ENCODE results near the gene MAML2. TPM values are rescaled to one million over a fixed set of nuclear protein-coding genes. Genes with fewer than 3 reads are reported as not detected.

The MAML2 gene
- total and polyA plus RNA-seq, 2 donors, result 7.9 to 9.8 TPM

GRCh38 chr11:96073536-96073935 lies 269.5 kb downstream of the MAML2 start:
- no peak overlapping the region for H3K4me3 ChIP-seq (ENCODE audit: low read length in 2 of 2)
- H3K9me3 ChIP-seq (ENCODE audit: control insufficient read depth in 2 of 2, insufficient read depth in 1 of 2, low read length in 1 of 2), result peaks cover 0 to 5% of the 10 kb centered on the region in 2 donors
- 98% methylated on average over 6 of the region's 6 CpGs for WGBS
- H3K4me1 ChIP-seq (ENCODE audit: control insufficient read depth in 2 of 2, insufficient read depth in 2 of 2, low read length in 2 of 2), result no peaks in the 10 kb centered on the region
- DNase-seq (ENCODE audit: low read depth in 6 of 9, low spot score in 9 of 9), result no peak
- H3K27ac ChIP-seq (ENCODE audit: low read depth in 1 of 2, low read length in 1 of 2), result no peak overlapping the region
- H3K27me3 ChIP-seq (ENCODE audit: control insufficient read depth in 2 of 2, insufficient read depth in 1 of 2, low read length in 1 of 2), result no peaks in the 10 kb centered on the region
- no peaks in the 10 kb centered on the region for H3K36me3 ChIP-seq (ENCODE audit: control insufficient read depth in 2 of 2, insufficient read depth in 2 of 2, low read length in 1 of 2)

GRCh38 chr11:96072592-96072991 lies 270.4 kb downstream of the MAML2 start:
- H3K36me3 ChIP-seq (ENCODE audit: control insufficient read depth in 2 of 2, insufficient read depth in 2 of 2, low read length in 1 of 2), result no peaks in the 10 kb centered on the region
- 99% methylated on average over 7 of the region's 7 CpGs for WGBS

DNA sequence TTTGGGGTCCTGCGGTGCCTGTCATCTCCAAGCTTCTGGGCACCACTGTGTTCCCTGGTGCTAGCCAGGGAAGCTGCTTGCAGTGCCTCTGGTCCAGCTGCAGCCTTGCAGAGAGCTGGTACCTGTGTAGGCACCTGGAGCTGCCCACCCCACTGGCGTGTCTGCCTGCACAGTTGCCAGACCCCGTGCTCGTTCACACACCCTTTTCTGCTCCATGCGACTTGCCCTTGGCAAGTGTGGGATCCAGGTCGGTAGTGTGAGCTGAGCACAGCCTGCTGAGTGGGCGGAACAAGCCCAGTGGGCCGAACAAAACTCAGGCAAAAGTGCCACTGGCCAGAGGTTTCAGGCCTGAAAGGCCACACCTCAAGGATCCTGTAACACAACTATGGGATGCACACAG lies 272.5 kb downstream of the MAML2 start:
- Histone ChIP-seq H3K27ac (ENCODE audit: low read depth in 1 of 2, low read length in 1 of 2) (no peak overlapping the region), H3K9me3 (ENCODE audit: control insufficient read depth in 2 of 2, insufficient read depth in 1 of 2, low read length in 1 of 2) (peaks cover 0 to 5% of the 10 kb centered on the region in 2 donors), H3K4me3 (ENCODE audit: low read length in 2 of 2) (no peak overlapping the region), H3K27me3 (ENCODE audit: control insufficient read depth in 2 of 2, insufficient read depth in 1 of 2, low read length in 1 of 2) (no peaks in the 10 kb centered on the region), H3K36me3 (ENCODE audit: control insufficient read depth in 2 of 2, insufficient read depth in 2 of 2, low read length in 1 of 2) (no peaks in the 10 kb centered on the region), H3K4me1 (ENCODE audit: control insufficient read depth in 2 of 2, insufficient read depth in 2 of 2, low read length in 2 of 2) (no peaks in the 10 kb centered on the region)
- no peak for DNase-seq (ENCODE audit: low read depth in 6 of 9, low spot score in 9 of 9)
- 96% methylated on average over 8 of the region's 8 CpGs for WGBS

More at GRCh38 chr11:96072592-96072991, 270.4 kb downstream of the MAML2 start:
- Histone ChIP-seq H3K27me3 (ENCODE audit: control insufficient read depth in 2 of 2, insufficient read depth in 1 of 2, low read length in 1 of 2) (no peaks in the 10 kb centered on the region), H3K4me3 (ENCODE audit: low read length in 2 of 2) (no peak overlapping the region), H3K9me3 (ENCODE audit: control insufficient read depth in 2 of 2, insufficient read depth in 1 of 2, low read length in 1 of 2) (peaks cover 0 to 5% of the 10 kb centered on the region in 2 donors), H3K27ac (ENCODE audit: low read depth in 1 of 2, low read length in 1 of 2) (no peak overlapping the region), H3K4me1 (ENCODE audit: control insufficient read depth in 2 of 2, insufficient read depth in 2 of 2, low read length in 2 of 2) (no peaks in the 10 kb centered on the region)
- no peak for DNase-seq (ENCODE audit: low read depth in 6 of 9, low spot score in 9 of 9)

- Histone ChIP-seq H3K27ac (ENCODE audit: low read depth in 1 of 2, low read length in 1 of 2) (no peak overlapping the region), H3K4me1 (ENCODE audit: control insufficient read depth in 2 of 2, insufficient read depth in 2 of 2, low read length in 2 of 2) (peaks cover 2 to 4% of the 10 kb centered on the region in 2 donors), H3K9me3 (ENCODE audit: control insufficient read depth in 2 of 2, insufficient read depth in 1 of 2, low read length in 1 of 2) (peaks cover 0 to 5% of the 10 kb centered on the region in 2 donors), H3K4me3 (ENCODE audit: low read length in 2 of 2) (no peak overlapping the region), H3K36me3 (ENCODE audit: control insufficient read depth in 2 of 2, insufficient read depth in 2 of 2, low read length in 1 of 2) (no peaks in the 10 kb centered on the region), H3K27me3 (ENCODE audit: control insufficient read depth in 2 of 2, insufficient read depth in 1 of 2, low read length in 1 of 2) (no peaks in the 10 kb centered on the region)
- DNase-seq (ENCODE audit: low read depth in 6 of 9, low spot score in 9 of 9), result no peak
- 95% methylated on average over 3 of the region's 3 CpGs for WGBS
These were observed 275.8 kb downstream of the MAML2 start for GRCh38 chr11:96067160-96067559.

GRCh38 chr11:96065379-96065778 lies 277.6 kb downstream of the MAML2 start:
- Histone ChIP-seq H3K4me3 (ENCODE audit: low read length in 2 of 2) (no peak overlapping the region), H3K27me3 (ENCODE audit: control insufficient read depth in 2 of 2, insufficient read depth in 1 of 2, low read length in 1 of 2) (no peaks in the 10 kb centered on the region), H3K27ac (ENCODE audit: low read depth in 1 of 2, low read length in 1 of 2) (no peak overlapping the region), H3K36me3 (ENCODE audit: control insufficient read depth in 2 of 2, insufficient read depth in 2 of 2, low read length in 1 of 2) (no peaks in the 10 kb centered on the region), H3K4me1 (ENCODE audit: control insufficient read depth in 2 of 2, insufficient read depth in 2 of 2, low read length in 2 of 2) (peaks cover 2 to 4% of the 10 kb centered on the region in 2 donors), H3K9me3 (ENCODE audit: control insufficient read depth in 2 of 2, insufficient read depth in 1 of 2, low read length in 1 of 2) (peaks cover 0 to under 1% of the 10 kb centered on the region in 2 donors)
- DNase-seq (ENCODE audit: low read depth in 6 of 9, low spot score in 9 of 9), result no peak
- 85% methylated on average over 3 of the region's 3 CpGs for WGBS

GRCh38 chr11:96063886-96064285 lies 279.1 kb downstream of the MAML2 start:
- Histone ChIP-seq H3K4me3 (ENCODE audit: low read length in 2 of 2) (no peak overlapping the region), H3K27me3 (ENCODE audit: control insufficient read depth in 2 of 2, insufficient read depth in 1 of 2, low read length in 1 of 2) (no peaks in the 10 kb centered on the region), H3K27ac (ENCODE audit: low read depth in 1 of 2, low read length in 1 of 2) (no peak overlapping the region), H3K9me3 (ENCODE audit: control insufficient read depth in 2 of 2, insufficient read depth in 1 of 2, low read length in 1 of 2) (no peaks in the 10 kb centered on the region), H3K36me3 (ENCODE audit: control insufficient read depth in 2 of 2, insufficient read depth in 2 of 2, low read length in 1 of 2) (no peaks in the 10 kb centered on the region), H3K4me1 (ENCODE audit: control insufficient read depth in 2 of 2, insufficient read depth in 2 of 2, low read length in 2 of 2) (peaks cover 2 to 4% of the 10 kb centered on the region in 2 donors)
- WGBS, result 98% methylated on average over 2 of the region's 2 CpGs
- no peak for DNase-seq (ENCODE audit: low read depth in 6 of 9, low spot score in 9 of 9)

- WGBS, result 97% methylated on average over 2 of the region's 2 CpGs
- Histone ChIP-seq H3K36me3 (ENCODE audit: control insufficient read depth in 2 of 2, insufficient read depth in 2 of 2, low read length in 1 of 2) (no peaks in the 10 kb centered on the region), H3K9me3 (ENCODE audit: control insufficient read depth in 2 of 2, insufficient read depth in 1 of 2, low read length in 1 of 2) (no peaks in the 10 kb centered on the region), H3K27me3 (ENCODE audit: control insufficient read depth in 2 of 2, insufficient read depth in 1 of 2, low read length in 1 of 2) (no peaks in the 10 kb centered on the region), H3K4me1 (ENCODE audit: control insufficient read depth in 2 of 2, insufficient read depth in 2 of 2, low read length in 2 of 2) (peaks cover 2 to 4% of the 10 kb centered on the region in 2 donors), H3K4me3 (ENCODE audit: low read length in 2 of 2) (no peak overlapping the region), H3K27ac (ENCODE audit: low read depth in 1 of 2, low read length in 1 of 2) (no peak overlapping the region)
- no peak for DNase-seq (ENCODE audit: low read depth in 6 of 9, low spot score in 9 of 9)
These were observed 279.9 kb downstream of the MAML2 start for GRCh38 chr11:96063053-96063452.

DNA sequence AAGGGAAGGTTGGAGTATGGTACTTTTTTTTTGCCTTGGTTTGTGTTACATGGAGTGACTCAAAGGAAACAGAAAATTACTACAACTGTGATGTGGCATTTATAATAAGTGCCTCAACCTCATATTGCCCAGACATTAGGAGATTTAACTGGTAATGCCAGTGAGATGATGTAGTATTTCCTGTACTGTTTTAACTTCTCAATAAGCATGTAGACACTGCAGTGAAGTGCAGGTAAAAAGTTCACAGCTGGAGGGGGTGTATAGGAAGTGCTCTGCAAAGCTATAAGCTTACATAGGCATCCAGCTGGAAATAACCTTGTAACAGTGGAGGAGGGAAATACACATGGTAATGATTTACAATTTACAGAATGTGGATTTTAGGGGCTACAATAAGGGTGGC lies 280.9 kb downstream of the MAML2 start:
- peak overlapping the region in 1 of 2 donors; percentile 18 for H3K27ac ChIP-seq (ENCODE audit: low read depth in 1 of 2, low read length in 1 of 2)
- no peaks in the 10 kb centered on the region for H3K36me3 ChIP-seq (ENCODE audit: control insufficient read depth in 2 of 2, insufficient read depth in 2 of 2, low read length in 1 of 2)
- H3K4me1 ChIP-seq (ENCODE audit: control insufficient read depth in 2 of 2, insufficient read depth in 2 of 2, low read length in 2 of 2), result peaks cover 2 to 4% of the 10 kb centered on the region in 2 donors
- H3K9me3 ChIP-seq (ENCODE audit: control insufficient read depth in 2 of 2, insufficient read depth in 1 of 2, low read length in 1 of 2), result no peaks in the 10 kb centered on the region
- H3K27me3 ChIP-seq (ENCODE audit: control insufficient read depth in 2 of 2, insufficient read depth in 1 of 2, low read length in 1 of 2), result no peaks in the 10 kb centered on the region
- peak in 7 of 9 donors; percentile 9 to 61 (median 19) for DNase-seq (ENCODE audit: low read depth in 6 of 9, low spot score in 9 of 9)
- no peak overlapping the region for H3K4me3 ChIP-seq (ENCODE audit: low read length in 2 of 2)

DNA sequence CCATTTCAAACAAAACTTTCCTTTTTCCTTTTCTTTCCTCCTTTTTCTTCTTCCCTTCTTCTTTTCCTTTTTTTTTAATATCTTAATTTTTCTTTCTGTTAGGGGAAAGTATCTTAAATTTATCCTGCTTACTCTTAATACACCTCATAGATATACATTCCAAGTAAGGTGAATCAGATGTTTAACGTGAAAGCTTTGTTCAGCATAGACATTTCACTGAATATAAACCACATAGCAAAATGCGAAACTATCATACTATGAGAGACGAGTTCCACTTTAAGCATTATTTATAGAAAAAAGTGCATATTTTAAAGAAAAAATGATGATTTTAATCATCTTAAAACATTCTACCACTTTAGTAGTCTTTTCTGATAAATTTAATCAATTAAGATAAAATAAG lies 281.3 kb downstream of the MAML2 start:
- H3K27ac ChIP-seq (ENCODE audit: low read depth in 1 of 2, low read length in 1 of 2), result no peak overlapping the region
- WGBS, result 97% methylated on average over 3 of the region's 3 CpGs
- no peaks in the 10 kb centered on the region for H3K36me3 ChIP-seq (ENCODE audit: control insufficient read depth in 2 of 2, insufficient read depth in 2 of 2, low read length in 1 of 2)

DNA sequence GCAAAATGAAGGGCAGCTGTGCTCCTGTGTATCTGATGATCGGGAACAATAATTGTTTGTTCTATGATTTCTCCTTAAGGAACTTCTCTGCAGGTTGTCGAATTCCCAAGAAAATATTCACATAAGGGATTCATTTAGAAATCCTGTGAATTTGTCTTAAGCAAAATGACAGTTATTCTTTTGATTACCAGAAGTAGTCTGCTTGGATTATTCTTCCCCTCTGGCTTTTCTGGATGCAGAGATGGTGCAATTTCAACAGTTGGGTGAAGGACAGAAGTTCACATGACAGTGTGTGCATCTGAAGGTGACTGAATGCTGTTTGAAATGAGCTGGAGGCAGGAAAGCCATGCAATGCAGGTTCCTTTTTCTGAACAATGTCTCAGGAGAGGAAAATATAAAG lies 281.9 kb downstream of the MAML2 start:
- Histone ChIP-seq H3K27ac (ENCODE audit: low read depth in 1 of 2, low read length in 1 of 2) (no peak overlapping the region), H3K4me1 (ENCODE audit: control insufficient read depth in 2 of 2, insufficient read depth in 2 of 2, low read length in 2 of 2) (peaks cover 2 to 4% of the 10 kb centered on the region in 2 donors), H3K4me3 (ENCODE audit: low read length in 2 of 2) (no peak overlapping the region), H3K27me3 (ENCODE audit: control insufficient read depth in 2 of 2, insufficient read depth in 1 of 2, low read length in 1 of 2) (no peaks in the 10 kb centered on the region), H3K36me3 (ENCODE audit: control insufficient read depth in 2 of 2, insufficient read depth in 2 of 2, low read length in 1 of 2) (no peaks in the 10 kb centered on the region), H3K9me3 (ENCODE audit: control insufficient read depth in 2 of 2, insufficient read depth in 1 of 2, low read length in 1 of 2) (no peaks in the 10 kb centered on the region)
- DNase-seq (ENCODE audit: low read depth in 6 of 9, low spot score in 9 of 9), result no peak
- WGBS, result 98% methylated on average over 2 of the region's 2 CpGs

More for the DNA sequence above, 281.3 kb downstream of the MAML2 start:
- no peaks in the 10 kb centered on the region for H3K9me3 ChIP-seq (ENCODE audit: control insufficient read depth in 2 of 2, insufficient read depth in 1 of 2, low read length in 1 of 2)
- H3K27me3 ChIP-seq (ENCODE audit: control insufficient read depth in 2 of 2, insufficient read depth in 1 of 2, low read length in 1 of 2), result no peaks in the 10 kb centered on the region
- H3K4me3 ChIP-seq (ENCODE audit: low read length in 2 of 2), result no peak overlapping the region
- peaks cover 2 to 4% of the 10 kb centered on the region in 2 donors for H3K4me1 ChIP-seq (ENCODE audit: control insufficient read depth in 2 of 2, insufficient read depth in 2 of 2, low read length in 2 of 2)
- DNase-seq (ENCODE audit: low read depth in 6 of 9, low spot score in 9 of 9), result no peak

Data from thymus (tissue), 11 donors.